CD4-positive, alpha-beta T cell treated with Interleukin-6 at 100 ng/mL for 8 hours (primary cell): ENCODE results near the gene RNMT.
"Not testable (repeated sequence)": the region's sequence is repeated elsewhere in the genome, so short reads cannot be mapped to it uniquely, and the experiment has no call there.

Source experiments
- DNase-seq: peaks from one replicate; pipeline ENCODE4 v3.0.0-alpha.2; 2020; ENCODE audit warnings: mixed read lengths, low spot score

Gene RNMT

GRCh38 chr18:13745696-13746095 lies 19.2 kb downstream of the RNMT start:
- DNase-seq = no peak

GRCh38 chr18:13746633-13747032 lies 20.2 kb downstream of the RNMT start:
- DNase-seq = no peak

- DNase-seq = not testable (repeated sequence)
Measured at GRCh38 chr18:13751599-13751998, 25.1 kb downstream of the RNMT start.

- DNase-seq = no peak
Measured at GRCh38 chr18:13756261-13756660, 29.8 kb downstream of the RNMT start.

GRCh38 chr18:13756671-13757070 lies 30.2 kb downstream of the RNMT start:
- no peak for DNase-seq

- DNase-seq = no peak
Measured at GRCh38 chr18:13758622-13759021, 32.1 kb downstream of the RNMT start.

GRCh38 chr18:13760047-13760446 lies 33.6 kb downstream of the RNMT start:
- DNase-seq = no peak

GRCh38 chr18:13762690-13763439 lies 36.4 kb downstream of the RNMT start:
- DNase-seq = no peak

- no peak for DNase-seq
Measured at GRCh38 chr18:13775058-13775457, 48.6 kb downstream of the RNMT start.

GRCh38 chr18:13791181-13791580 lies 64.7 kb downstream of the RNMT start:
- DNase-seq = no peak

GRCh38 chr18:13793819-13794218 lies 67.3 kb downstream of the RNMT start:
- no peak for DNase-seq

GRCh38 chr18:13796515-13796914 lies 70.0 kb downstream of the RNMT start:
- no peak for DNase-seq

- DNase-seq = no peak
Measured at GRCh38 chr18:13797157-13797611, 70.7 kb downstream of the RNMT start.

GRCh38 chr18:13799396-13799795 lies 72.9 kb downstream of the RNMT start:
- no peak for DNase-seq

- peak; percentile 24 for DNase-seq
Measured at GRCh38 chr18:13800505-13801259, 74.2 kb downstream of the RNMT start.

GRCh38 chr18:13801260-13801601 lies 74.8 kb downstream of the RNMT start:
- no peak for DNase-seq

- no peak for DNase-seq
Measured at GRCh38 chr18:13804305-13804704, 77.8 kb downstream of the RNMT start.

- no peak for DNase-seq
Measured at GRCh38 chr18:13808294-13809042, 82.0 kb downstream of the RNMT start.

GRCh38 chr18:13809043-13809430 lies 82.6 kb downstream of the RNMT start:
- DNase-seq = no peak

- no peak for DNase-seq
Measured at GRCh38 chr18:13809531-13810255, 83.2 kb downstream of the RNMT start.

GRCh38 chr18:13810950-13811485 lies 84.5 kb downstream of the RNMT start:
- DNase-seq = no peak

- no peak for DNase-seq
Measured at GRCh38 chr18:13811993-13812392, 85.5 kb downstream of the RNMT start.
